Upper lobe of right lung (tissue), 1 donor: ENCODE measurements around the gene HSD17B7. TPM values are rescaled to one million over a fixed set of nuclear protein-coding genes. Genes with fewer than 3 reads are reported as not detected.
"Not testable (repeated sequence)": the region's sequence is repeated elsewhere in the genome, so short reads cannot be mapped to it uniquely, and the experiment has no call there.

Source experiments
- ATAC-seq: fragments of 200-7000 bp; cut with Tn5 transposase; one replicate; pipeline ENCODE4 v1.9.1; 2020; ENCODE audit warnings: mild to moderate bottlenecking, moderate library complexity
- DNase-seq: peaks from one replicate; pipeline ENCODE4 v3.0.0-alpha.2; 2020
- H3K27ac ChIP-seq: fragments of 200-600 bp; one replicate; pipeline ENCODE4 v1.8.0; 2022
- H3K27me3 ChIP-seq: fragments of 200-600 bp; one replicate; pipeline ENCODE4 v1.8.0; 2022; ENCODE audit warnings: mild to moderate bottlenecking
- H3K36me3 ChIP-seq: fragments of 200-600 bp; one replicate; pipeline ENCODE4 v1.8.0; 2022
- H3K4me1 ChIP-seq: fragments of 200-600 bp; one replicate; pipeline ENCODE4 v1.8.0; 2022
- H3K4me3 ChIP-seq: fragments of 200-600 bp; one replicate; pipeline ENCODE4 v1.8.0; 2022; ENCODE audit warnings: mild to moderate bottlenecking
- H3K9me3 ChIP-seq: fragments of 200-600 bp; one replicate; pipeline ENCODE4 v1.8.0; 2022
- CTCF ChIP-seq: fragments of 200-600 bp; IDR thresholded peaks from one replicate; pipeline ENCODE4 v1.8.0; 2022; ENCODE audit warnings: antibody characterized with exemption
- intact Hi-C: fragments of 100-400 bp; cut with DNase I; formaldehyde crosslinking; loops from one replicate; pipeline ENCODE4 v1.11.0; 2022
- long read RNA-seq: library from polyadenylated mRNA; unstranded; transcript quantifications from one replicate; pipeline ENCODE4 v2.0.0, GENCODE V29; 2021
- total RNA-seq: library from RNA; stranded (reverse); fragmentation: NEBNext Ultra II Directional; extraction: Animal tissue kit (Norgen Biotek cat#: 25700); gene quantifications from one replicate; pipeline ENCODE4 v1.2.1, GENCODE V29; 2021
- donor health status: DM: no; HTN: yes; CAD: no; lungs with severe emphysema.

HSD17B7 gene
- total RNA-seq = 31.6 TPM
- long read RNA-seq, transcript HSD17B7-201 (9 exons, 1,190 nt) = major isoform, 18 of 22 reads
- long read RNA-seq, partial matches to known transcripts = 1 of 22 reads
- long read RNA-seq, other reads (novel, unspliced or antisense) = 3 of 22 reads

GRCh38 chr1:162790303-162790984 lies at the start of gene HSD17B7:
TSS of gene HSD17B7 (plus strand) at chr1:162790702. CDS start at chr1:162790801, 99 bp downstream.
- H3K9me3 ChIP-seq, H3K36me3 ChIP-seq, H3K27me3 ChIP-seq, intact Hi-C loops, H3K4me1 ChIP-seq: not testable (repeated sequence)
- Histone ChIP-seq H3K4me3 (peak within 1 kb of the TSS; percentile 51), H3K27ac (peak within 1 kb of the TSS; percentile 87)
- DNase-seq (peak; percentile 91), ATAC-seq (peak; percentile 100)
- peak; percentile 12 for TF ChIP-seq CTCF

GRCh38 chr1:162740755-162741154 lies 49.7 kb upstream of the HSD17B7 start:
- H3K27me3 ChIP-seq = no peaks in the 10 kb centered on the region
- ATAC-seq = no peak
- no peak for DNase-seq
- H3K9me3 ChIP-seq = no peaks in the 10 kb centered on the region
- TF ChIP-seq CTCF = no peak
- H3K4me1 ChIP-seq = no peaks in the 10 kb centered on the region
- H3K27ac ChIP-seq = no peak overlapping the region
- no peaks in the 10 kb centered on the region for H3K36me3 ChIP-seq
- intact Hi-C loops = no loop called here
- H3K4me3 ChIP-seq = no peak overlapping the region

GRCh38 chr1:162741574-162741973 lies 48.9 kb upstream of the HSD17B7 start:
- Histone ChIP-seq H3K4me3 (no peak overlapping the region), H3K36me3 (no peaks in the 10 kb centered on the region), H3K27ac (no peak overlapping the region), H3K4me1 (no peaks in the 10 kb centered on the region), H3K27me3 (no peaks in the 10 kb centered on the region), H3K9me3 (no peaks in the 10 kb centered on the region)
- intact Hi-C loops = no loop called here
- no peak for ATAC-seq
- no peak for DNase-seq
- no peak for TF ChIP-seq CTCF

GRCh38 chr1:162746264-162746942 lies 44.1 kb upstream of the HSD17B7 start:
- H3K36me3 ChIP-seq, H3K4me1 ChIP-seq, ATAC-seq, H3K4me3 ChIP-seq, H3K27ac ChIP-seq, H3K27me3 ChIP-seq, DNase-seq, H3K9me3 ChIP-seq, intact Hi-C loops: not testable (repeated sequence)

GRCh38 chr1:162753001-162753658 lies 37.4 kb upstream of the HSD17B7 start:
- no peak overlapping the region for H3K4me3 ChIP-seq
- ATAC-seq = no peak
- H3K27ac ChIP-seq = no peak overlapping the region
- no peak for DNase-seq
- peaks cover 3% of the 10 kb centered on the region for H3K36me3 ChIP-seq
- intact Hi-C loops = no loop called here
- H3K9me3 ChIP-seq = no peaks in the 10 kb centered on the region
- no peak for TF ChIP-seq CTCF
- H3K27me3 ChIP-seq = no peaks in the 10 kb centered on the region
- no peaks in the 10 kb centered on the region for H3K4me1 ChIP-seq
